GM06990 (cell line): ENCODE data around the gene FERMT3.

ENCODE experiments used
- DNase-seq: peaks from one replicate; pipeline ENCODE4 v3.0.0-alpha.2; 2011; ENCODE audit not compliant: insufficient read length; ENCODE audit errors: extremely low read depth
- H3K27me3 ChIP-seq: replicated peaks from 2 replicates; pipeline ENCODE4 v1.6.0; 2011; ENCODE audit warnings: low read length; ENCODE audit not compliant: control insufficient read depth, insufficient read depth
- H3K36me3 ChIP-seq: 2 replicates; pipeline ENCODE4 v1.5.1; 2011; ENCODE audit warnings: low read length; ENCODE audit not compliant: control insufficient read depth, insufficient read depth
- H3K4me3 ChIP-seq: replicated peaks from 2 replicates; pipeline ENCODE4 v1.5.1; 2011; ENCODE audit warnings: low read depth, mild to moderate bottlenecking, control low read depth, low read length
- TF ChIP-seq, protein P1 (sequence below): IDR thresholded peaks from 2 replicates; pipeline ENCODE4 v1.5.1; 2011; ENCODE audit warnings: low read length, control low read depth, mild to moderate bottlenecking, inconsistent platforms; ENCODE audit not compliant: insufficient read depth, poor library complexity, severe bottlenecking

The FERMT3 gene

DNA sequence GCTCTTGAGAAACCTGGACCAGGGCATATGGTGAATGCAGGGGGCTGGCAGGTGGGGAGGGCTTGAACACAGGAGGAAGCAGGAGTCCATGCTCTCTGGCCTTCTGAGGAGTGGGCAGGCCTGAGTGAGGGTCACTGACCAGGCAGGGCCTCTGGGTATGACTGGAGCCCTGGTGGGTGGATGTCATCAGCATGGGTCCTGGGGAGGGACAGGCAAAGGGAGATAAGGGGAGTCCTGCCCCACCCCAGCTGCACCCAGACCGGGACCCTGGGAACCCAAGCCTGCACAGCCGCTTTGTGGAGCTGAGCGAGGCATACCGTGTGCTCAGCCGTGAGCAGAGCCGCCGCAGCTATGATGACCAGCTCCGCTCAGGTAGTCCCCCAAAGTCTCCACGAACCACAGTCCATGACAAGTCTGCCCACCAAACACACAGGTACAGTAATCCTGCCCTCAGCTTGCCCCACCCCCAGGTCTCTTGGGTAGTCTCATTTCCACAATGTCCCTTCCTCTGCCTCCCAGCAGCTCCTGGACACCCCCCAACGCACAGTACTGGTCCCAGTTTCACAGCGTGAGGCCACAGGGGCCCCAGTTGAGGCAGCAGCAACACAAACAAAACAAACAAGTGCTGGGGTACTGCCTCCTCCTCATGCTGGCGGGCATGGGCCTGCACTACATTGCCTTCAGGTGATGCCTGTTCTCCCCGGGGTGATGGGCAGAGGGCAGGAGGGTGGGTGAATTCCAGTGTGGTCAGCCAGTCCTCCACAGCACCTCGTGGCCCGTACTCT lies 25.9 kb downstream of the FERMT3 start:
- H3K4me3 ChIP-seq, result no peak overlapping the region
- H3K36me3 ChIP-seq, result no peaks in the 10 kb centered on the region; the same call in none of the 2 replicates
- DNase-seq, result no peak
- no peaks in the 10 kb centered on the region for H3K27me3 ChIP-seq
- TF ChIP-seq, protein P1, sequence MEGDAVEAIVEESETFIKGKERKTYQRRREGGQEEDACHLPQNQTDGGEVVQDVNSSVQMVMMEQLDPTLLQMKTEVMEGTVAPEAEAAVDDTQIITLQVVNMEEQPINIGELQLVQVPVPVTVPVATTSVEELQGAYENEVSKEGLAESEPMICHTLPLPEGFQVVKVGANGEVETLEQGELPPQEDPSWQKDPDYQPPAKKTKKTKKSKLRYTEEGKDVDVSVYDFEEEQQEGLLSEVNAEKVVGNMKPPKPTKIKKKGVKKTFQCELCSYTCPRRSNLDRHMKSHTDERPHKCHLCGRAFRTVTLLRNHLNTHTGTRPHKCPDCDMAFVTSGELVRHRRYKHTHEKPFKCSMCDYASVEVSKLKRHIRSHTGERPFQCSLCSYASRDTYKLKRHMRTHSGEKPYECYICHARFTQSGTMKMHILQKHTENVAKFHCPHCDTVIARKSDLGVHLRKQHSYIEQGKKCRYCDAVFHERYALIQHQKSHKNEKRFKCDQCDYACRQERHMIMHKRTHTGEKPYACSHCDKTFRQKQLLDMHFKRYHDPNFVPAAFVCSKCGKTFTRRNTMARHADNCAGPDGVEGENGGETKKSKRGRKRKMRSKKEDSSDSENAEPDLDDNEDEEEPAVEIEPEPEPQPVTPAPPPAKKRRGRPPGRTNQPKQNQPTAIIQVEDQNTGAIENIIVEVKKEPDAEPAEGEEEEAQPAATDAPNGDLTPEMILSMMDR, result no peak

DNA sequence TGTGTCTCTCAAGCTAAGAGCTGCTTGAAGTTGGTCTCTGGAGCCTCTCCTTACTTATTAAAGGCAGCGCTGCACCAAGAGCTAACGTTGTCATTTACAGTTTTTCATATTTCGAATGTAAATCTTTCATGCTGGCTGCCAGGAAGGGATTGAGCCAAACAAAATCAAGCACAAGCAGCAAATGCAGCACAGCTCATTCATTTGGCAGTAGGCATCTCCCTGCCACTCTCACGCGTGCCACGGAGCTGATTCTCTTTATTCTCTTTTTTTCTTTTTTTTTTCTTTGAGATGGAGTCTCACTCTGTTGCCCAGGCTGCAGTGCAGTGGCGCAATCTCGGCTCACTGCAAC lies 26.4 kb downstream of the FERMT3 start:
- Histone ChIP-seq H3K36me3 (no peaks in the 10 kb centered on the region; the same call in none of the 2 replicates), H3K27me3 (no peaks in the 10 kb centered on the region), H3K4me3 (no peak overlapping the region)
- DNase-seq, result no peak
- TF ChIP-seq, protein P1, result no peak

DNA sequence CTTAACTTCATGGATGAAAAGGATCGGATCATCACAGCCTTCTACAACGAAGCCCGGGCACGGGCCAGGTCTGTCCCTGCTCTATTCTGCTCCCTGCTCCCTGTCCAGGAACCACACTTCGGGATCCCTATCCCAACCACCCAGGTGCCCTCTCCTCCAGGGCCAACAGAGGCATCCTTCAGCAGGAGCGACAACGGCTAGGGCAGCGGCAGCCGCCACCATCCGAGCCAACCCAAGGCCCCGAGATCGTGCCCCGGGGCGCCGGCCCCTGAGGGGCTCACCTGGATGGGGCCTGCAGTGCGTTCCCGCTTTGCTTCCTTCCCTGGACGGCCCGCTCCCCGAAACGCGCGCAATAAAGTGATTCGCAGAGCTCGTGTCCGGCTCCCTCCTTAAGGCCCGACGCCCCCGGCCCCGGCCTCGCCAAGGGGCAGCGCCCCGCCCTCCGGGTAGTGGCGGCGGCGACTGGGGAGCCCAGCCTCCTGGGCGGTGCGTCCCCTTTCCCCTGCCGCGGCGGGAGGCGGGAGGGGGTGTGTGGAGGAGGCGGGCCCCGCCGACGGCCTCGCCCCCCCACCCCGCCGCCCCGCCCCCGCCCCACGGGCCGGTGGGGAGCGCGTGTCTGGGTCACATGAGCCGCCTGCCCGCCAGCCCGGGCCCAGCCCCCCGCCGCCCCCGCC lies 27.5 kb downstream of the FERMT3 start, which contains the start of gene VEGFB:
VEGFB (plus strand) TSS at position 672 of the 674 bp plus-strand sequence. CDS start 250 bp downstream, outside the sequence.
- Histone ChIP-seq H3K27me3 (no peaks in the 10 kb centered on the region), H3K36me3 (peaks cover under 1% of the 10 kb centered on the region), H3K4me3 (peak within 1 kb of the TSS; percentile 72)
- peak; percentile 68 for DNase-seq
- TF ChIP-seq, protein P1, result no peak

DNA sequence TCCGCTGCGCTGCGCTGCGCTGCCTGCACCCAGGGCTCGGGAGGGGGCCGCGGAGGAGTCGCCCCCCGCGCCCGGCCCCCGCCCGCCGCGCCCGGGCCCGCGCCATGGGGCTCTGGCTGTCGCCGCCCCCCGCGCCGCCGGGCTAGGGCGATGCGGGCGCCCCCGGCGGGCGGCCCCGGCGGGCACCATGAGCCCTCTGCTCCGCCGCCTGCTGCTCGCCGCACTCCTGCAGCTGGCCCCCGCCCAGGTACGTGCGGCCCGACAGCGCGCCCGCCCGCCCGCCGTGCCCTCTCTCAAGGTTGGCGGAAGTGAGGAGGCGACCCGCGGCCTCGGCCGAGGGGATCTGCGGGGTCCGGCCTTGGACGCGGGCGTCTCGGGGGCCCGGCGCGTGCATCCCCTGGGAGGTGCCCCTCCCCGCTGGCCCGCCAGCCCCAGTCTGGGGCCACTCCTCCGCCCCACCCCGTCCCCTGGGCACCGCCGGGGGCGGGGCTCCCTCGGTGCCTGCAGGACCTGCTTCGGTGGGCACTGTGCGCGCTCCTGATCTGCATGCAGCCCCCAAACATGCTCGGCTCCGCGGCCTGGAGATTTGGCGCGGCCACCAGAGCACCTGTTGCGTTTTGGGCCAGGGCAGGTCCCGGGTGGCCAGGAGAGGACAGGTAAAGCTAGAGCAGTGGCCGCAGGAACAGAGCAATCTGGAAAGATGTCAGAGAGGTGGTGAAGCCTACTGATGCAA lies 28.3 kb downstream of the FERMT3 start:
- peak; percentile 63 for DNase-seq
- peaks cover 1% of the 10 kb centered on the region for H3K36me3 ChIP-seq

DNA sequence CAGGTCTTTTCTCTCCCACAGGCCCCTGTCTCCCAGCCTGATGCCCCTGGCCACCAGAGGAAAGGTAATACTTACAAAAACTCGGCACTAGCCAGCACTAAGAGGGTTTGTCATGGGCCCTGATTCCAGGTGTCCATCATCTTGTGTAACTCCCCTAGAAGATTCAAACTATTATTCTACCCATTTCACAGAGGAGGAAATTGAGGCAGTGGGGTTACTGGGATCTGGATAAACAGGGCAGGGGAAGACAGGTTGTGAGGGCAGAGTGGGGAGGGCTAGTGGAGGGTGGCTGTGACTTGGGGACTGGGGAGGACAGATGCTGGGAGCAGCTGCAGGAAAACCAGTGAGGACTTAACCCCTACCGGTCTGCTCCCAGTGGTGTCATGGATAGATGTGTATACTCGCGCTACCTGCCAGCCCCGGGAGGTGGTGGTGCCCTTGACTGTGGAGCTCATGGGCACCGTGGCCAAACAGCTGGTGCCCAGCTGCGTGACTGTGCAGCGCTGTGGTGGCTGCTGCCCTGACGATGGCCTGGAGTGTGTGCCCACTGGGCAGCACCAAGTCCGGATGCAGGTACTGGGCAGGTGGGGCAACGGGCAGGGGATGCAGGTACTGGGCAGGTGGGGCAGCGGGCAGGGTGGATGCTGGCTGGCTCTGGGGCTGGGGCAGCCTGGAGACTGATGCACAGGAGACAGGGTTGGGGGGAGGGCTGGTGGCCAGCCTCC lies 29.1 kb downstream of the FERMT3 start:
- no peak for DNase-seq
- H3K36me3 ChIP-seq, result peaks cover 1% of the 10 kb centered on the region
- TF ChIP-seq, protein P1, result no peak
- H3K4me3 ChIP-seq, result peak overlapping the region; percentile 72
- no peaks in the 10 kb centered on the region for H3K27me3 ChIP-seq

More for the DNA sequence above, 28.3 kb downstream of the FERMT3 start:
- Histone ChIP-seq H3K4me3 (peak overlapping the region; percentile 72), H3K27me3 (no peaks in the 10 kb centered on the region)
- TF ChIP-seq, protein P1, result no peak
